Endothelial cell of umbilical vein (primary cell): ENCODE data around the gene MAEL. TPM values are rescaled to one million over a fixed set of nuclear protein-coding genes. Genes with fewer than 3 reads are reported as not detected.

Experiments used
- BruUV-seq: library from RNA; stranded (reverse); fragments of 400-500 nt; replicated peaks from 2 replicates; lab custom pipeline; 2021; lab: Mats Ljungman, UMichigan
- CTCF ChIA-PET: fragments of 300-600, 350-600 bp; sonication (Branson Sonifier 250); formaldehyde crosslinking; loops from one replicate; lab custom pipeline; 2021; ENCODE audit warnings: antibody characterized with exemption, inconsistent platforms; lab: Charles Lee
- POLR2A ChIA-PET: fragments of 300-600, 350-600 bp; sonication (Branson Sonifier 250); formaldehyde crosslinking; loops from one replicate; lab custom pipeline; 2021; ENCODE audit warnings: antibody characterized with exemption, inconsistent platforms; lab: Charles Lee
- DNase-seq: peaks from one replicate; pipeline ENCODE4 v3.0.0-alpha.2; 2011; ENCODE audit warnings: low read depth, low spot score
- FAIRE-seq: peaks from 2 replicates; lab custom pipeline; 2011; peaks lifted over from hg19 to GRCh38; lab: Jason Lieb, UNC
- H2AFZ ChIP-seq: 2 replicates; pipeline ENCODE4 v1.6.0; 2012; ENCODE audit warnings: low read depth, low read length, control low read depth, inconsistent platforms
- H3K27ac ChIP-seq: 2 replicates; pipeline ENCODE4 v1.5.1; 2011; ENCODE audit warnings: low read depth, mild to moderate bottlenecking, control low read depth, low read length, moderate library complexity; ENCODE audit not compliant: insufficient read depth
- H3K27me3 ChIP-seq, 2 experiments: 2 replicates each; pipeline versions ENCODE4 v1.6.0 to v1.6.1; 2011; ENCODE audit warnings: low read length in 2 of 2, mixed read lengths in 1 of 2; ENCODE audit not compliant: control insufficient read depth in 2 of 2, insufficient read depth in 2 of 2
- H3K36me3 ChIP-seq, 2 experiments: 2 replicates in 1 of 2; 3 replicates in 1 of 2; pipeline ENCODE4 v1.5.1; 2011; ENCODE audit warnings: low read length in 2 of 2, mild to moderate bottlenecking in 1 of 2, moderate library complexity in 1 of 2; ENCODE audit not compliant: control insufficient read depth in 2 of 2, insufficient read depth in 2 of 2; ENCODE audit errors: extremely low read depth in 1 of 2
- H3K4me1 ChIP-seq: 3 replicates; pipeline ENCODE4 v1.5.1; 2011; ENCODE audit warnings: mild to moderate bottlenecking, low read length; ENCODE audit not compliant: control insufficient read depth, insufficient read depth; ENCODE audit errors: extremely low read depth
- H3K4me2 ChIP-seq: 2 replicates; pipeline ENCODE4 v1.6.1; 2011; ENCODE audit warnings: low read length, control low read depth, mixed read lengths; ENCODE audit not compliant: insufficient read depth
- H3K4me3 ChIP-seq, 3 experiments: fragments of 200-600 bp in 1 of 3; sonication (generic), shearing (Covaris generic) in 1 of 3; replicated peaks in 1 of 3; 2 replicates each; pipeline ENCODE4 v1.5.1; 2011 to 2016; ENCODE audit warnings: control low read depth in 3 of 3, low read length in 3 of 3, mild to moderate bottlenecking in 2 of 3, inconsistent platforms in 1 of 3, low read depth in 1 of 3, moderate library complexity in 1 of 3; ENCODE audit not compliant: insufficient read depth in 1 of 3
- H3K79me2 ChIP-seq: 2 replicates; pipeline ENCODE4 v1.6.0; 2012; ENCODE audit warnings: low read length, inconsistent platforms; ENCODE audit not compliant: control insufficient read depth, insufficient read depth
- H3K9ac ChIP-seq: replicated peaks from 2 replicates; pipeline ENCODE3; 2011; ENCODE audit warnings: low read length, control low read depth; ENCODE audit not compliant: insufficient read depth; ENCODE audit errors: extremely low read depth
- H3K9me1 ChIP-seq: replicated peaks from 3 replicates; pipeline ENCODE4 v1.6.0; 2011; ENCODE audit warnings: mild to moderate bottlenecking, low read length; ENCODE audit not compliant: control insufficient read depth, insufficient read depth; ENCODE audit errors: extremely low read depth
- H3K9me3 ChIP-seq: replicated peaks from 2 replicates; pipeline ENCODE4 v1.5.1; 2012; ENCODE audit warnings: low read length, inconsistent platforms; ENCODE audit not compliant: control insufficient read depth, insufficient read depth
- H4K20me1 ChIP-seq: replicated peaks from 2 replicates; pipeline ENCODE3; 2011; ENCODE audit warnings: mild to moderate bottlenecking, low read length; ENCODE audit not compliant: control insufficient read depth, insufficient read depth; ENCODE audit errors: extremely low read depth
- CTCF ChIP-seq, 2 donors: IDR thresholded peaks; 1 replicate in 1 of 2; 2 replicates in 1 of 2; pipeline ENCODE4 v1.5.1; 2011; ENCODE audit warnings: low read length in 2 of 2, mild to moderate bottlenecking in 2 of 2, moderate library complexity in 2 of 2, control low read depth in 1 of 2, inconsistent platforms in 1 of 2, low read depth in 1 of 2; ENCODE audit not compliant: insufficient read depth in 1 of 2; ENCODE audit errors: extremely low read depth in 1 of 2
- EZH2 ChIP-seq: IDR thresholded peaks from 2 replicates; pipeline ENCODE4 v1.6.1; 2012; ENCODE audit warnings: borderline replicate concordance, low read depth, mild to moderate bottlenecking, moderate library complexity, low read length, inconsistent platforms; ENCODE audit not compliant: severe bottlenecking
- GATA2 ChIP-seq: IDR thresholded peaks from 2 replicates; pipeline ENCODE4 v1.7.0; 2011; ENCODE audit warnings: low read depth, mild to moderate bottlenecking, moderate library complexity, mixed read lengths, low read length; ENCODE audit not compliant: insufficient read length, insufficient read depth
- JUN ChIP-seq: IDR thresholded peaks from 2 replicates; pipeline ENCODE4 v1.6.1; 2011; ENCODE audit warnings: borderline replicate concordance, low read depth; ENCODE audit not compliant: insufficient read length, insufficient read depth
- MAX ChIP-seq: IDR thresholded peaks from 2 replicates; pipeline ENCODE4 v1.6.1; 2011; ENCODE audit not compliant: insufficient read depth, insufficient read length
- POLR2A ChIP-seq: IDR thresholded peaks from 2 replicates; pipeline ENCODE4 v1.6.1; 2012; ENCODE audit warnings: low read depth, mild to moderate bottlenecking, control low read depth, low read length
- POLR2AphosphoS5 ChIP-seq: IDR thresholded peaks from 2 replicates; pipeline ENCODE4 v1.6.1; 2012; ENCODE audit warnings: low read depth, mild to moderate bottlenecking, control low read depth, low read length, moderate library complexity; ENCODE audit not compliant: insufficient read depth
- dilution Hi-C: fragments of 300-500 bp; cut with MboI; formaldehyde crosslinking; loops from one replicate; pipeline ENCODE4 v1.15.0; 2019; ENCODE audit warnings: low sequenced_read_pairs; ENCODE audit not compliant: extremely low pct_ligation_motif_present
- intact Hi-C: fragments of 100-400 bp; cut with micrococcal nuclease; formaldehyde crosslinking; loops from one replicate; pipeline ENCODE4 v1.10.0; 2022
- polyA plus RNA-seq, 4 experiments: library from polyadenylated mRNA; depleted of rRNA in 3 of 4; stranded (reverse) in 3 of 4; unstranded in 1 of 4; fragments of >200 nt; gene quantifications; 2 replicates each; pipeline versions ENCODE4 v1.2.1 to v1.2.3, GENCODE V29; 2011 to 2012; ENCODE audit warnings: missing spikeins in 1 of 4
- total RNA-seq: library from RNA; stranded (reverse); gene quantifications from 2 replicates; pipeline ENCODE4 v1.2.3, GENCODE V29; 2021

MAEL gene
- total and polyA plus RNA-seq, 2 donors (not counting 3 experiments of a cell fraction or from before 2014, with no cell fraction given): 0.04 TPM; not detected in 1

- DNase-seq: no peak
- no peak for FAIRE-seq
Measured at GRCh38 chr1:166953491-166953890, 35.6 kb upstream of the MAEL start.

DNA sequence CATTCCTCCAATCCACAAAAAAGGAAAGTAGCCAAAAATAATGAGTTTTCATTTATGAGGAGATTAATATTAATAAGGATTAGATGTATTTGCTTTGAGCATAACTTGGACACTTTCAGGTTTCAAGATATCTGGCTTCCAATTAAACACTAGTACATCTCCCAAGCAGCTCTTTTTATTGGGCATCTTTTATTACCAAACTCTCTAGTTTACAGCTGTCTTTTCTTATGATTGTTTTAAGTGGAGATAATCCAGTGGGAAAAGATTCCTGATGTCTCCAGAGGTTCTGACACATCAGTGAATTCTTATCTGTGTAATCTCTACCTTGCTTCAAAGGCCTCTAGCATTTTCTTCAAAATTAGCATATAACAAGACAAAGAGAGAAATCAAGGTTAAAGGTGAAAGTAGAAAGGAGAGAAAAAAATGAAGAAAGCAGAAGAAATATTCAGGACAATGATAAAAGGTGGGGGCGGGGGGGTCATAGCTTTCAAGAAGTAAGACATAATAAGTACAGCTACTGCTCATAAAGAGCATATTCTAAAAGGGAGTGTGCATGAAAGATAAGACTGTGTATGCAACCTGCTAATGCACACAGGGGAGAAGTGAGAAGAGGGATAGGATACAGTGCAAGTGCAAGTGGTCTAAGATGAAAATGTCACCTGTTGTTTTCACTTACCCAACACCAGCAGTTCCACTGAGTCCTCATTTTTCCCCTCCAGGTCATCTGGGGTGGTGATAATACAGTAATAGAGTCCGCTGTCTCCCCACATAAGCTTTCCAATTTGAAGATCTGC lies 32.8 kb upstream of the MAEL start:
- no peak overlapping the region for H3K27ac ChIP-seq

More at GRCh38 chr1:166953491-166953890, 35.6 kb upstream of the MAEL start:
- Histone ChIP-seq H3K79me2 (no peaks in the 10 kb centered on the region), H3K9me1 (no peaks in the 10 kb centered on the region), H2AFZ (no peak overlapping the region), H3K4me2 (no peak overlapping the region), H3K9ac (no peak overlapping the region), H3K27me3 (peaks cover 1% of the 10 kb centered on the region in 2 experiments), H4K20me1 (no peaks in the 10 kb centered on the region), H3K27ac (no peak overlapping the region), H3K9me3 (no peaks in the 10 kb centered on the region), H3K36me3 (no peaks in the 10 kb centered on the region), H3K4me1 (no peaks in the 10 kb centered on the region), H3K4me3 (no peak overlapping the region)
- intact Hi-C loops (no loop called here), dilution Hi-C loops (no loop called here)
- BruUV-seq: no TSS peak
- ChIA-PET CTCF (no interaction called here), POLR2A (no interaction called here)
- TF ChIP-seq POLR2A (no peak), MAX (no peak), JUN (no peak)

More for the DNA sequence above, 32.8 kb upstream of the MAEL start:
- H3K4me1 ChIP-seq: no peaks in the 10 kb centered on the region
- no peak overlapping the region for H3K4me3 ChIP-seq
- no peak for DNase-seq
- dilution Hi-C loops (no loop called here), intact Hi-C loops (no loop called here)
- H3K79me2 ChIP-seq: no peaks in the 10 kb centered on the region
- ChIA-PET POLR2A (no interaction called here), CTCF (no interaction called here)
- no peaks in the 10 kb centered on the region for H4K20me1 ChIP-seq
- H3K27me3 ChIP-seq: no peaks in the 10 kb centered on the region
- TF ChIP-seq GATA2 (no peak), MAX (no peak), EZH2 (no peak), CTCF (IDR thresholded peaks at IDR 0.05; ENCODE audit: extremely low read depth in 1 of 2, insufficient read depth in 1 of 2, low read depth in 1 of 2, low read length in 2 of 2) (no peak), POLR2AphosphoS5 (no peak)
- no TSS peak for BruUV-seq
- H2AFZ ChIP-seq: no peak overlapping the region
- no peaks in the 10 kb centered on the region for H3K9me1 ChIP-seq
- H3K4me2 ChIP-seq: no peak overlapping the region
- no peak overlapping the region for H3K9ac ChIP-seq
- no peaks in the 10 kb centered on the region for H3K9me3 ChIP-seq
- no peaks in the 10 kb centered on the region for H3K36me3 ChIP-seq
- FAIRE-seq: no peak
